ENCODE measurements around the gene TPK1. TPM values are rescaled to one million over a fixed set of nuclear protein-coding genes. Genes with fewer than 3 reads are reported as not detected.

Gene TPK1
- total RNA-seq, 6 donors from 2014 or later = 4.2 to 12.3 (median 9.1) TPM

DNA sequence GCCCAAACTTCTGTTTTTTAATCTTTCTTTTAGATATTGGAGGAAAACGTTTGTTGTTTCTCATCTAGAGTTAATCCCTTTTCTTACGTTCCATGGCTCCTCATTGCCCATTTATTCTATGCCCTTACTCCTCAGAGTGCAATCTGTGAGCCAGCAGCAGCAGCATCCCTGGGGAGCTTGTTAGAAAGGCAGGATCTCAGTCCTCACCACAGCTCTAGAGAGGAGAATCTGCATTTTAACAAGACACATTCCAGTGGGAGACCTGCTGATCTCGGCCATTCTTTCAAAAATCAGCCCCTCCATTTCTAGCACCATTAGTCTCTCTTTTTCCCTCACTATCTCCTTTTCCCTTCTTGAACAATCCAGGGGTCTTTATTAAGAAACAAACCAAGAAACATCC is 348.0 kb downstream of the TPK1 start:
- no peaks in the 10 kb centered on the region for H3K9me3 ChIP-seq
- ATAC-seq (ENCODE audit: low FRiP score in 2 of 2) (no peak), DNase-seq (no peak)
- H3K27me3 ChIP-seq = no peaks in the 10 kb centered on the region
- H3K27ac ChIP-seq = no peak overlapping the region
- H3K36me3 ChIP-seq = no peaks in the 10 kb centered on the region
- TF ChIP-seq POLR2AphosphoS5 (IDR thresholded peaks at IDR 0.05) (no peak), POLR2A (IDR thresholded peaks at IDR 0.05) (no peak), EP300 (IDR thresholded peaks at IDR 0.05) (no peak)
- TF ChIP-seq, protein P1, sequence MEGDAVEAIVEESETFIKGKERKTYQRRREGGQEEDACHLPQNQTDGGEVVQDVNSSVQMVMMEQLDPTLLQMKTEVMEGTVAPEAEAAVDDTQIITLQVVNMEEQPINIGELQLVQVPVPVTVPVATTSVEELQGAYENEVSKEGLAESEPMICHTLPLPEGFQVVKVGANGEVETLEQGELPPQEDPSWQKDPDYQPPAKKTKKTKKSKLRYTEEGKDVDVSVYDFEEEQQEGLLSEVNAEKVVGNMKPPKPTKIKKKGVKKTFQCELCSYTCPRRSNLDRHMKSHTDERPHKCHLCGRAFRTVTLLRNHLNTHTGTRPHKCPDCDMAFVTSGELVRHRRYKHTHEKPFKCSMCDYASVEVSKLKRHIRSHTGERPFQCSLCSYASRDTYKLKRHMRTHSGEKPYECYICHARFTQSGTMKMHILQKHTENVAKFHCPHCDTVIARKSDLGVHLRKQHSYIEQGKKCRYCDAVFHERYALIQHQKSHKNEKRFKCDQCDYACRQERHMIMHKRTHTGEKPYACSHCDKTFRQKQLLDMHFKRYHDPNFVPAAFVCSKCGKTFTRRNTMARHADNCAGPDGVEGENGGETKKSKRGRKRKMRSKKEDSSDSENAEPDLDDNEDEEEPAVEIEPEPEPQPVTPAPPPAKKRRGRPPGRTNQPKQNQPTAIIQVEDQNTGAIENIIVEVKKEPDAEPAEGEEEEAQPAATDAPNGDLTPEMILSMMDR (IDR thresholded peaks at IDR 0.05) = no peak
- H3K4me1 ChIP-seq = no peaks in the 10 kb centered on the region
- H3K4me3 ChIP-seq = no peak overlapping the region
- WGBS, 2 donors = 65 to 71% methylated on average over 3 of the region's 3 CpGs

GRCh38 chr7:144484445-144484844 is 351.4 kb downstream of the TPK1 start:
- no peak for TF ChIP-seq EP300 (IDR thresholded peaks at IDR 0.05)
- no peak for TF ChIP-seq POLR2A (IDR thresholded peaks at IDR 0.05)
- TF ChIP-seq POLR2AphosphoS5 (IDR thresholded peaks at IDR 0.05) = no peak
- TF ChIP-seq, protein P1 (IDR thresholded peaks at IDR 0.05) = no peak
- H3K4me3 ChIP-seq = no peak overlapping the region
- H3K4me1 ChIP-seq = peaks cover 0 to 4% (median 1%) of the 10 kb centered on the region in 4 donors
- H3K36me3 ChIP-seq = no peaks in the 10 kb centered on the region
- H3K9me3 ChIP-seq = no peaks in the 10 kb centered on the region
- H3K27ac ChIP-seq = no peak overlapping the region
- DNase-seq = no peak
- no peak for ATAC-seq (ENCODE audit: low FRiP score in 2 of 2)
- WGBS, 2 donors = 92 to 93% methylated on average over 2 of the region's 2 CpGs
- no peaks in the 10 kb centered on the region for H3K27me3 ChIP-seq

DNA sequence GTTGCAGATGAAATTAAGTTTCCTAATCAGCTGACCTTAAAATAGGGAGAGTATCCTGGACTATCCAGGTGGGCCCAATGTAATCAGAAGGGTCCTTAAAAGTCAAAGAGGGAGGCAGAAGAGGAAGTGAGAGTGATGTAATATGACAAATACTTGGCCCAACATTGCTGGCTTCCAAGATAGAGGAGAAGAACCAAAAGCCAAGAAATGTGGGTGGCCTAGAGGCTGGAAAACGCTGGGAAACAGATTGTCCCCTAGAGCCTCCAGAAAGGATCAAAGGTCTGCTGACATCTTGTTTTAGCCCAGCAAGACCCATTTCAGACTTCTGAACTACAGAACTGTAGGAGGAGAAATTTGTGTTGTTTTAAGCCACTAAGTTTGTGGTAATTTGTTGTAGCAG is 352.7 kb downstream of the TPK1 start:
- Histone ChIP-seq H3K27me3 (no peaks in the 10 kb centered on the region), H3K9me3 (no peaks in the 10 kb centered on the region), H3K27ac (no peak overlapping the region), H3K4me1 (peaks cover 0 to 4% (median 1%) of the 10 kb centered on the region in 4 donors), H3K36me3 (no peaks in the 10 kb centered on the region), H3K4me3 (no peak overlapping the region)
- DNase-seq (no peak), ATAC-seq (ENCODE audit: low FRiP score in 2 of 2) (no peak)
- WGBS, 2 donors = 70 to 89% methylated on average over 1 of the region's 1 CpG
- TF ChIP-seq, protein P1 (IDR thresholded peaks at IDR 0.05) = no peak
- TF ChIP-seq POLR2A (IDR thresholded peaks at IDR 0.05) = no peak
- no peak for TF ChIP-seq POLR2AphosphoS5 (IDR thresholded peaks at IDR 0.05)
- no peak for TF ChIP-seq EP300 (IDR thresholded peaks at IDR 0.05)

GRCh38 chr7:144481833-144482232 is 354.0 kb downstream of the TPK1 start:
- no peak for TF ChIP-seq EP300 (IDR thresholded peaks at IDR 0.05)
- TF ChIP-seq POLR2A (IDR thresholded peaks at IDR 0.05) = no peak
- no peak for TF ChIP-seq POLR2AphosphoS5 (IDR thresholded peaks at IDR 0.05)
- TF ChIP-seq, protein P1 (IDR thresholded peaks at IDR 0.05) = no peak
- Histone ChIP-seq H3K9me3 (no peaks in the 10 kb centered on the region), H3K27me3 (no peaks in the 10 kb centered on the region), H3K27ac (no peak overlapping the region), H3K4me1 (peaks cover 0 to 4% (median 1%) of the 10 kb centered on the region in 4 donors), H3K4me3 (no peak overlapping the region), H3K36me3 (no peaks in the 10 kb centered on the region)
- 55 to 57% methylated on average over 3 of the region's 3 CpGs for WGBS, 2 donors
- DNase-seq = no peak
- no peak for ATAC-seq (ENCODE audit: low FRiP score in 2 of 2)

GRCh38 chr7:144477348-144477747 is 358.5 kb downstream of the TPK1 start:
- H3K4me3 ChIP-seq = no peak overlapping the region
- TF ChIP-seq, protein P1 (IDR thresholded peaks at IDR 0.05) = no peak
- TF ChIP-seq POLR2AphosphoS5 (IDR thresholded peaks at IDR 0.05) = no peak
- no peak for TF ChIP-seq POLR2A (IDR thresholded peaks at IDR 0.05)
- TF ChIP-seq EP300 (IDR thresholded peaks at IDR 0.05) = no peak
- no peaks in the 10 kb centered on the region for H3K27me3 ChIP-seq
- peaks cover 0 to 4% (median 1%) of the 10 kb centered on the region in 4 donors for H3K4me1 ChIP-seq
- 58 to 62% methylated on average over 1 of the region's 1 CpG for WGBS, 2 donors
- H3K27ac ChIP-seq = no peak overlapping the region
- no peaks in the 10 kb centered on the region for H3K36me3 ChIP-seq
- no peak for DNase-seq
- H3K9me3 ChIP-seq = no peaks in the 10 kb centered on the region
- ATAC-seq (ENCODE audit: low FRiP score in 2 of 2) = no peak

Data from upper lobe of left lung (tissue), 6 donors.